ENCODE data around the gene VPS18.

DNA sequence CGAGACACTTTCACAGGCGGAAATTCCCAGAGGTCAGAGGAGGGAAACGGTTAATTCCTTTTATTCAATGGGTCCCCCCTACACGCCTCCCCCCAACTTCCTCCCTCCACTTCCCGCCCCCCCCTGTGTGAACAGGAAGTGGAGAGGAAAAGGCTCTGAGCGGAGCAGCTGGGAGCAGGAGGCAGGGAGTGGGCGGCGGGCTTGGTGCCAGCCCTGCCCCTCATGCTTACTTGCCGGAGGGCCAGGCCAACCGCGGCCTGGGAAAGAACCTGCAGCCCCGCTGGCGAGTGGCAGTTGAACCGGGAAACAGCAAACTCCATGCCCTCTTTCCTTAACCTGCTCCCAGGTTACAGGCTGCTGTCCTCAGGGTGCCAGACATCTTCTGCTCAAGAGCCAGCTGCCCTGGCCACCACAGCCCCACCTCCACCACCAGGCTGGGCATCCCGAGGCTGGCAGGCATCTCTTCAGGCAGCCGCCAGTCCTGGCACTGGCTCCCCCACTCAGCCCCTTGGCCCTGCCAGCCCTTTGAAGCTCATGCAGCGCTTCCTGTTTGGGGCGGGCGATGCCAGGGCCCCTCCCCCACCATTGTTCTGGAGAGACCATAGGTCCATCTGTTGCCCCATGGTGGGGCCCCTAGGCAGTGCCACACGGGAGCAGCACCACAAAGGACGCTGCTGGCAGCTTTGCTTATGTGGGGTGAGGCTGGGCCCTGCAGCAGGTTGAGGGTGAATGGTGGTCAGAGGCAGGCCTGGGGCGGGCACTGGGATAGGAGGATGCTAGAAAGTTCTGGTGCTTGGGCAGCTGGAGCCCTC, 12.9 kb downstream of the VPS18 start:
- TF ChIP-seq EZH2 (IDR thresholded peaks at IDR 0.05; ENCODE audit: borderline replicate concordance, low read length) = no peak
- TF ChIP-seq, protein P1, sequence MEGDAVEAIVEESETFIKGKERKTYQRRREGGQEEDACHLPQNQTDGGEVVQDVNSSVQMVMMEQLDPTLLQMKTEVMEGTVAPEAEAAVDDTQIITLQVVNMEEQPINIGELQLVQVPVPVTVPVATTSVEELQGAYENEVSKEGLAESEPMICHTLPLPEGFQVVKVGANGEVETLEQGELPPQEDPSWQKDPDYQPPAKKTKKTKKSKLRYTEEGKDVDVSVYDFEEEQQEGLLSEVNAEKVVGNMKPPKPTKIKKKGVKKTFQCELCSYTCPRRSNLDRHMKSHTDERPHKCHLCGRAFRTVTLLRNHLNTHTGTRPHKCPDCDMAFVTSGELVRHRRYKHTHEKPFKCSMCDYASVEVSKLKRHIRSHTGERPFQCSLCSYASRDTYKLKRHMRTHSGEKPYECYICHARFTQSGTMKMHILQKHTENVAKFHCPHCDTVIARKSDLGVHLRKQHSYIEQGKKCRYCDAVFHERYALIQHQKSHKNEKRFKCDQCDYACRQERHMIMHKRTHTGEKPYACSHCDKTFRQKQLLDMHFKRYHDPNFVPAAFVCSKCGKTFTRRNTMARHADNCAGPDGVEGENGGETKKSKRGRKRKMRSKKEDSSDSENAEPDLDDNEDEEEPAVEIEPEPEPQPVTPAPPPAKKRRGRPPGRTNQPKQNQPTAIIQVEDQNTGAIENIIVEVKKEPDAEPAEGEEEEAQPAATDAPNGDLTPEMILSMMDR (IDR thresholded peaks at IDR 0.05; ENCODE audit: low read length) = no peak
